IMR-90 (cell line): ENCODE results near the gene NCR1. TPM values are rescaled to one million over a fixed set of nuclear protein-coding genes. Genes with fewer than 3 reads are reported as not detected.

ENCODE experiments used
- ATAC-seq: fragments of 200-7000 bp; cut with Tn5 transposase; 2 replicates; pipeline ENCODE4 v1.9.1; 2020; ENCODE audit warnings: low read depth, mild to moderate bottlenecking, moderate library complexity
- BruUV-seq: library from RNA; stranded (reverse); fragments of 400-500 nt; replicated peaks from 2 replicates; lab custom pipeline; 2021; lab: Mats Ljungman, UMichigan
- CTCF ChIA-PET: fragments of 300-600 bp; formaldehyde crosslinking; extraction: SDS; loops from one replicate; lab custom pipeline; 2021; ENCODE audit warnings: antibody characterized with exemption; lab: Yijun Ruan, JAX
- POLR2A ChIA-PET: fragments of 300-600 bp; sonication (Branson Sonifier 250); formaldehyde crosslinking; loops from one replicate; lab custom pipeline; 2022; ENCODE audit warnings: antibody characterized with exemption; ENCODE audit not compliant: unreplicated experiment; lab: Charles Lee
- DNase-seq: peaks from one replicate; pipeline ENCODE4 v3.0.0; 2013
- H2AFZ ChIP-seq: replicated peaks from 2 replicates; pipeline ENCODE3; 2013; ENCODE audit warnings: low read length, mild to moderate bottlenecking; ENCODE audit not compliant: poor library complexity
- H2AK5ac ChIP-seq: 2 replicates; pipeline ENCODE4 v1.6.1; 2013; ENCODE audit warnings: low read depth, low read length, inconsistent platforms
- H2AK9ac ChIP-seq: replicated peaks from 2 replicates; pipeline ENCODE3; 2013; ENCODE audit warnings: mild to moderate bottlenecking, low read depth, low read length, moderate library complexity; ENCODE audit not compliant: poor library complexity
- H2BK120ac ChIP-seq: 2 replicates; pipeline ENCODE4 v1.6.1; 2013; ENCODE audit warnings: low read depth, low read length, inconsistent platforms
- H2BK15ac ChIP-seq: 3 replicates; pipeline ENCODE4 v1.6.1; 2013; ENCODE audit warnings: low read depth, low read length, inconsistent platforms
- H2BK20ac ChIP-seq: 2 replicates; pipeline ENCODE4 v1.6.1; 2013; ENCODE audit warnings: low read depth, mild to moderate bottlenecking, inconsistent platforms, low read length, moderate library complexity
- H2BK5ac ChIP-seq: 2 replicates; pipeline ENCODE4 v1.6.1; 2013; ENCODE audit warnings: mild to moderate bottlenecking, low read depth, low read length, inconsistent platforms; ENCODE audit not compliant: poor library complexity, severe bottlenecking
- H3K14ac ChIP-seq: replicated peaks from 2 replicates; pipeline ENCODE4 v1.6.1; 2013; ENCODE audit warnings: low read depth, low read length, inconsistent platforms
- H3K18ac ChIP-seq: 2 replicates; pipeline ENCODE4 v1.6.1; 2013; ENCODE audit warnings: low read depth, low read length, control low read depth
- H3K23ac ChIP-seq: 2 replicates; pipeline ENCODE4 v1.6.1; 2013; ENCODE audit warnings: low read depth, low read length, inconsistent platforms
- H3K27ac ChIP-seq: 2 replicates; pipeline ENCODE4 v1.5.1; 2013; ENCODE audit warnings: mild to moderate bottlenecking, control low read depth, low read length; ENCODE audit not compliant: insufficient read depth
- H3K27me3 ChIP-seq: 2 replicates; pipeline ENCODE4 v1.6.1; 2013; ENCODE audit warnings: low read length; ENCODE audit not compliant: control insufficient read depth, insufficient read depth
- H3K36me3 ChIP-seq: 2 replicates; pipeline ENCODE4 v1.6.1; 2013; ENCODE audit warnings: low read length, mixed read lengths; ENCODE audit not compliant: control insufficient read depth, insufficient read depth
- H3K4ac ChIP-seq: 2 replicates; pipeline ENCODE4 v1.6.1; 2013; ENCODE audit warnings: low read depth, low read length, inconsistent platforms
- H3K4me1 ChIP-seq: 2 replicates; pipeline ENCODE4 v1.6.1; 2013; ENCODE audit warnings: low read length, mixed read lengths; ENCODE audit not compliant: control insufficient read depth, insufficient read depth
- H3K4me2 ChIP-seq: 2 replicates; pipeline ENCODE4 v1.6.1; 2013; ENCODE audit warnings: low read depth, mild to moderate bottlenecking, control low read depth, low read length, moderate library complexity
- H3K4me3 ChIP-seq: 2 replicates; pipeline ENCODE4 v1.5.1; 2013; ENCODE audit warnings: low read depth, mild to moderate bottlenecking, control low read depth, low read length, moderate library complexity; ENCODE audit not compliant: insufficient read depth
- H3K56ac ChIP-seq: 2 replicates; pipeline ENCODE4 v1.6.1; 2013; ENCODE audit warnings: low read length, inconsistent platforms; ENCODE audit not compliant: insufficient read depth; ENCODE audit errors: extremely low read depth
- H3K79me1 ChIP-seq, 2 experiments: 2 replicates each; pipeline ENCODE4 v1.6.1; 2013; ENCODE audit warnings: low read length in 2 of 2, inconsistent platforms in 1 of 2, low read depth in 1 of 2
- H3K9ac ChIP-seq: 2 replicates; pipeline ENCODE4 v1.6.1; 2013; ENCODE audit warnings: low read depth, low read length, control low read depth
- H3K9me1 ChIP-seq: 2 replicates; pipeline ENCODE4 v1.6.1; 2013; ENCODE audit warnings: low read length, inconsistent platforms; ENCODE audit not compliant: insufficient read depth
- H3K9me3 ChIP-seq: 2 replicates; pipeline ENCODE4 v1.6.1; 2013; ENCODE audit warnings: low read length; ENCODE audit not compliant: control insufficient read depth, insufficient read depth
- H4K20me1 ChIP-seq: 2 replicates; pipeline ENCODE4 v1.6.1; 2013; ENCODE audit warnings: low read length, inconsistent platforms; ENCODE audit not compliant: insufficient read depth
- H4K5ac ChIP-seq: 2 replicates; pipeline ENCODE4 v1.6.1; 2013; ENCODE audit warnings: mild to moderate bottlenecking, low read depth, low read length, control low read depth
- H4K8ac ChIP-seq, 2 experiments: 2 replicates each; pipeline ENCODE4 v1.6.1; 2013; ENCODE audit warnings: low read depth in 2 of 2, low read length in 2 of 2, control low read depth in 1 of 2, inconsistent platforms in 1 of 2
- H4K91ac ChIP-seq: 2 replicates; pipeline ENCODE4 v1.6.1; 2013; ENCODE audit warnings: low read depth, low read length, inconsistent platforms; ENCODE audit not compliant: insufficient read depth
- BHLHE40 ChIP-seq: fragments of 150-350 bp; IDR thresholded peaks from 2 replicates; pipeline ENCODE4 v1.6.1; 2016; ENCODE audit warnings: mild to moderate bottlenecking, low read depth, low read length
- CEBPB ChIP-seq: IDR thresholded peaks from 2 replicates; pipeline ENCODE4 v1.6.1; 2012; ENCODE audit warnings: low read depth, low read length, improper control_type of control experiment
- CHD1 ChIP-seq: IDR thresholded peaks from 2 replicates; pipeline ENCODE4 v1.6.1; 2012; ENCODE audit warnings: low read depth, low read length, improper control_type of control experiment
- CTCF ChIP-seq: conservative IDR thresholded peaks from 2 replicates; pipeline ENCODE4 v1.5.1; 2012; ENCODE audit warnings: mild to moderate bottlenecking, low read depth, low read length, improper control_type of control experiment
- FOS ChIP-seq: fragments of 150-350 bp; IDR thresholded peaks from 2 replicates; pipeline ENCODE4 v1.6.1; 2016; ENCODE audit warnings: low read depth, low read length
- MAFK ChIP-seq: IDR thresholded peaks from 2 replicates; pipeline ENCODE4 v1.6.1; 2012; ENCODE audit warnings: low read depth, low read length, improper control_type of control experiment
- MAZ ChIP-seq: IDR thresholded peaks from 2 replicates; pipeline ENCODE4 v1.6.1; 2012; ENCODE audit warnings: low read depth, mild to moderate bottlenecking, low read length, improper control_type of control experiment, moderate library complexity, borderline replicate concordance
- MXI1 ChIP-seq: IDR thresholded peaks from 2 replicates; pipeline ENCODE4 v1.6.1; 2012; ENCODE audit warnings: low read depth, mild to moderate bottlenecking, low read length, moderate library complexity, borderline replicate concordance
- NFE2L2 ChIP-seq: fragments of 150-350 bp; IDR thresholded peaks from 2 replicates; pipeline ENCODE4 v1.6.1; 2016; ENCODE audit warnings: low read depth, mild to moderate bottlenecking, low read length
- POLR2A ChIP-seq: IDR thresholded peaks from 2 replicates; pipeline ENCODE4 v1.6.1; 2012; ENCODE audit warnings: mild to moderate bottlenecking, low read depth, low read length
- RAD21 ChIP-seq: IDR thresholded peaks from 2 replicates; pipeline ENCODE4 v1.6.1; 2012; ENCODE audit warnings: low read length, improper control_type of control experiment
- RCOR1 ChIP-seq: IDR thresholded peaks from 2 replicates; pipeline ENCODE4 v1.6.1; 2012; ENCODE audit warnings: mild to moderate bottlenecking, low read length, improper control_type of control experiment; ENCODE audit not compliant: insufficient replicate concordance
- RFX5 ChIP-seq: IDR thresholded peaks from 2 replicates; pipeline ENCODE4 v1.8.0; 2012; ENCODE audit warnings: low read depth, mild to moderate bottlenecking, low read length, moderate library complexity
- SMC3 ChIP-seq: fragments of 150-350 bp; IDR thresholded peaks from 2 replicates; pipeline ENCODE4 v1.6.1; 2016; ENCODE audit warnings: low read depth, mild to moderate bottlenecking, antibody characterized with exemption, low read length, moderate library complexity
- WGBS, 2 experiments: methylation state at CpG; one replicate each; pipeline versions ENCODE4 v1.1.5 to v1.1.7; 2013; ENCODE audit warnings: missing lambda C conversion rate in 2 of 2; ENCODE audit not compliant: insufficient read length in 1 of 2; ENCODE audit errors: extremely low coverage in 2 of 2; 5-methylcytosine and 5-hydroxymethylcytosine counted together
- dilution Hi-C: fragments of 300-500 bp; cut with HindIII; formaldehyde crosslinking; loops from one replicate; pipeline ENCODE4 v1.14.3; 2018; ENCODE audit warnings: low sequenced_read_pairs; ENCODE audit not compliant: unreplicated experiment
- in situ Hi-C: fragments of 300-500 bp; cut with MboI; formaldehyde crosslinking; loops from 3 replicates; pipeline ENCODE4 v1.14.3; 2019; ENCODE audit warnings: low sequenced_read_pairs, inconsistent platforms, mixed read lengths
- intact Hi-C: fragments of 100-400 bp; cut with micrococcal nuclease; formaldehyde crosslinking; loops from 2 replicates; pipeline ENCODE4 v1.10.0; 2022
- polyA plus RNA-seq, 3 experiments: library from polyadenylated mRNA; depleted of rRNA; stranded (reverse); fragments of >200 nt; gene quantifications; 2 replicates each; pipeline ENCODE4 v1.2.3, GENCODE V29; 2012; ENCODE audit warnings: low replicate concordance in 1 of 3
- total RNA-seq: library from RNA; depleted of rRNA; stranded (reverse); fragments of >200 nt; gene quantifications from 2 replicates; pipeline ENCODE4 v1.2.3, GENCODE V29; 2012
- TF ChIP-seq, protein P1 (sequence below): fragments of 150-350 bp; IDR thresholded peaks from 2 replicates; pipeline ENCODE4 v1.6.1; 2016; ENCODE audit warnings: low read depth, mild to moderate bottlenecking, low read length, moderate library complexity, borderline replicate concordance
- TF ChIP-seq, protein P2 (sequence below): fragments of 150-350 bp; IDR thresholded peaks from 2 replicates; pipeline ENCODE4 v1.6.1; 2017; ENCODE audit warnings: mild to moderate bottlenecking, antibody characterized with exemption, low read length, low read depth

The NCR1 gene
- total and polyA plus RNA-seq, 2 of the 4 experiments (the other 2 are of a cell fraction): not detected

- dilution Hi-C loops: no loop called here
- H2BK20ac ChIP-seq: no peak overlapping the region
- DNase-seq (no peak), ATAC-seq (no peak)
- H3K18ac ChIP-seq: no peak overlapping the region
- no peak overlapping the region for H3K4me3 ChIP-seq
- in situ Hi-C loops: no loop called here
- H4K91ac ChIP-seq: no peak overlapping the region
- H3K9ac ChIP-seq: no peak overlapping the region
- H4K20me1 ChIP-seq: no peaks in the 10 kb centered on the region
- no peaks in the 10 kb centered on the region for H3K27me3 ChIP-seq
- H2AK5ac ChIP-seq: no peak overlapping the region
- no peak overlapping the region for H2AK9ac ChIP-seq
- no peak overlapping the region for H3K14ac ChIP-seq
- ChIA-PET POLR2A (no interaction called here), CTCF (no interaction called here)
- no peak overlapping the region for H3K27ac ChIP-seq
- no peak overlapping the region for H3K4ac ChIP-seq
- 45% methylated on average over 8 of the region's 11 CpGs; no CpG with 5 or more reads in 1 of the 2 experiments for WGBS, 2 experiments
- H3K4me2 ChIP-seq: no peak overlapping the region
- H2BK15ac ChIP-seq: no peak overlapping the region
- H3K9me3 ChIP-seq: peaks cover 22% of the 10 kb centered on the region
- no peak overlapping the region for H3K23ac ChIP-seq
- no peak for TF ChIP-seq RFX5
- TF ChIP-seq CEBPB: no peak
- TF ChIP-seq POLR2A: no peak
- TF ChIP-seq RAD21: no peak
- TF ChIP-seq MXI1: no peak
- no peak for TF ChIP-seq BHLHE40
- no peak for TF ChIP-seq SMC3
- TF ChIP-seq NFE2L2: no peak
- TF ChIP-seq CHD1: no peak
- TF ChIP-seq FOS: no peak
- TF ChIP-seq, protein P1, sequence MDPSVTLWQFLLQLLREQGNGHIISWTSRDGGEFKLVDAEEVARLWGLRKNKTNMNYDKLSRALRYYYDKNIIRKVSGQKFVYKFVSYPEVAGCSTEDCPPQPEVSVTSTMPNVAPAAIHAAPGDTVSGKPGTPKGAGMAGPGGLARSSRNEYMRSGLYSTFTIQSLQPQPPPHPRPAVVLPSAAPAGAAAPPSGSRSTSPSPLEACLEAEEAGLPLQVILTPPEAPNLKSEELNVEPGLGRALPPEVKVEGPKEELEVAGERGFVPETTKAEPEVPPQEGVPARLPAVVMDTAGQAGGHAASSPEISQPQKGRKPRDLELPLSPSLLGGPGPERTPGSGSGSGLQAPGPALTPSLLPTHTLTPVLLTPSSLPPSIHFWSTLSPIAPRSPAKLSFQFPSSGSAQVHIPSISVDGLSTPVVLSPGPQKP: no peak
- no peak for TF ChIP-seq CTCF
- TF ChIP-seq, protein P2, sequence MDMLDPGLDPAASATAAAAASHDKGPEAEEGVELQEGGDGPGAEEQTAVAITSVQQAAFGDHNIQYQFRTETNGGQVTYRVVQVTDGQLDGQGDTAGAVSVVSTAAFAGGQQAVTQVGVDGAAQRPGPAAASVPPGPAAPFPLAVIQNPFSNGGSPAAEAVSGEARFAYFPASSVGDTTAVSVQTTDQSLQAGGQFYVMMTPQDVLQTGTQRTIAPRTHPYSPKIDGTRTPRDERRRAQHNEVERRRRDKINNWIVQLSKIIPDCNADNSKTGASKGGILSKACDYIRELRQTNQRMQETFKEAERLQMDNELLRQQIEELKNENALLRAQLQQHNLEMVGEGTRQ: no peak
- TF ChIP-seq RCOR1: no peak
- no peak for TF ChIP-seq MAZ
- TF ChIP-seq MAFK: no peak
- H3K9me1 ChIP-seq: no peaks in the 10 kb centered on the region
- H4K5ac ChIP-seq: no peak overlapping the region
- no peak overlapping the region for H2BK120ac ChIP-seq
- BruUV-seq: no TSS peak
- H3K36me3 ChIP-seq: no peaks in the 10 kb centered on the region
- no peak overlapping the region for H2BK5ac ChIP-seq
- H2AFZ ChIP-seq: no peak overlapping the region
- no peak overlapping the region for H4K8ac ChIP-seq
- no peak overlapping the region for H3K56ac ChIP-seq
- intact Hi-C loops: no loop called here
- H3K79me1 ChIP-seq: no peaks in the 10 kb centered on the region
- H3K4me1 ChIP-seq: no peaks in the 10 kb centered on the region
Measured at GRCh38 chr19:54889566-54889965, 16.4 kb upstream of the NCR1 start.
